GM23338 (cell line): ENCODE results near the gene MAPRE2. TPM values are rescaled to one million over a fixed set of nuclear protein-coding genes. Genes with fewer than 3 reads are reported as not detected.

Source experiments
- ATAC-seq: fragments of 200-7000 bp; cut with Tn5 transposase; 3 replicates; pipeline ENCODE4 v1.9.1; 2020
- DNase-seq: peaks from one replicate; pipeline ENCODE4 v3.0.0-alpha.2; 2015; ENCODE audit warnings: low spot score
- H2AFZ ChIP-seq: fragments of 200-600 bp; sonication (generic); 2 replicates; pipeline ENCODE4 v1.8.0; 2016; ENCODE audit warnings: antibody characterized with exemption, mild to moderate bottlenecking, moderate library complexity
- H3F3A ChIP-seq: fragments of 200-600 bp; sonication (generic); replicated peaks from 2 replicates; pipeline ENCODE4 v1.8.0; 2017; ENCODE audit warnings: antibody characterized with exemption, mixed run types, low read depth
- H3K27ac ChIP-seq: fragments of 200-600 bp; sonication (generic); 2 replicates; pipeline ENCODE4 v1.6.1; 2016; ENCODE audit warnings: low read depth
- H3K27me3 ChIP-seq: fragments of 200-600 bp; sonication (generic); 2 replicates; pipeline ENCODE4 v1.8.0; 2016; ENCODE audit warnings: mild to moderate bottlenecking, mixed run types, moderate library complexity; ENCODE audit not compliant: insufficient read depth
- H3K36me3 ChIP-seq: fragments of 200-600 bp; sonication (generic); 2 replicates; pipeline ENCODE4 v1.8.0; 2016; ENCODE audit warnings: mild to moderate bottlenecking; ENCODE audit not compliant: insufficient read depth
- H3K4me1 ChIP-seq: fragments of 200-600 bp; sonication (generic); 2 replicates; pipeline ENCODE4 v1.8.0; 2016; ENCODE audit warnings: mild to moderate bottlenecking, moderate library complexity; ENCODE audit not compliant: insufficient read depth
- H3K4me2 ChIP-seq: fragments of 200-600 bp; sonication (generic); 2 replicates; pipeline ENCODE4 v1.7.1; 2017; ENCODE audit warnings: mixed run types
- H3K4me3 ChIP-seq: fragments of 200-600 bp; sonication (generic); 2 replicates; pipeline ENCODE4 v1.6.1; 2016; ENCODE audit warnings: mixed run types
- H3K79me2 ChIP-seq: fragments of 200-600 bp; sonication (generic); replicated peaks from 2 replicates; pipeline ENCODE4 v1.8.0; 2017; ENCODE audit warnings: mild to moderate bottlenecking; ENCODE audit not compliant: insufficient read depth
- H3K9me2 ChIP-seq: fragments of 200-600 bp; sonication (generic); 2 replicates; pipeline ENCODE4 v1.8.0; 2017; ENCODE audit not compliant: insufficient read depth
- H4K20me1 ChIP-seq: fragments of 200-600 bp; sonication (generic); replicated peaks from 2 replicates; pipeline ENCODE4 v1.8.0; 2017; ENCODE audit warnings: mild to moderate bottlenecking; ENCODE audit not compliant: insufficient read depth
- H3K27ac Mint-ChIP-seq: 2 replicates; pipeline ENCODE4 v1.8.0; 2020; ENCODE audit warnings: inconsistent platforms, mild to moderate bottlenecking, moderate library complexity, mixed read lengths
- H3K27me3 Mint-ChIP-seq: 3 replicates; pipeline ENCODE4 v1.8.0; 2022; ENCODE audit warnings: low read depth, mild to moderate bottlenecking, moderate library complexity, mixed read lengths, inconsistent platforms; ENCODE audit not compliant: insufficient read depth, poor library complexity
- H3K36me3 Mint-ChIP-seq: 3 replicates; pipeline ENCODE4 v1.8.0; 2021; ENCODE audit warnings: low read depth, mild to moderate bottlenecking, inconsistent platforms, moderate library complexity, mixed read lengths
- H3K4me1 Mint-ChIP-seq: 3 replicates; pipeline ENCODE4 v1.8.0; 2020; ENCODE audit warnings: mild to moderate bottlenecking, inconsistent platforms, mixed read lengths
- H3K4me3 Mint-ChIP-seq: 3 replicates; pipeline ENCODE4 v1.8.0; 2021; ENCODE audit warnings: moderate library complexity, mild to moderate bottlenecking, inconsistent platforms, mixed read lengths
- H3K9me3 Mint-ChIP-seq: 3 replicates; pipeline ENCODE4 v1.8.0; 2020; ENCODE audit warnings: moderate library complexity, mild to moderate bottlenecking, inconsistent platforms, mixed read lengths
- CREB1 ChIP-seq: fragments of 250-450 bp; sonication (Bioruptor Pico); IDR thresholded peaks from 2 replicates; pipeline ENCODE4 v1.5.0; 2020; ENCODE audit warnings: low read depth, mild to moderate bottlenecking, moderate library complexity
- ETS1 ChIP-seq: IDR thresholded peaks from 2 replicates; pipeline ENCODE4 v1.6.1; 2016; ENCODE audit warnings: antibody characterized with exemption
- EZH2phosphoT487 ChIP-seq: fragments of 200-600 bp; sonication (generic); IDR thresholded peaks from one replicate; pipeline ENCODE4 v1.8.1; 2018; ENCODE audit warnings: antibody characterized with exemption; ENCODE audit not compliant: unreplicated experiment
- JUNB ChIP-seq: IDR thresholded peaks from one replicate; pipeline ENCODE4 v1.6.1; 2016; ENCODE audit warnings: antibody characterized with exemption; ENCODE audit not compliant: unreplicated experiment
- POLR2AphosphoS5 ChIP-seq: IDR thresholded peaks from 2 replicates; pipeline ENCODE4 v1.6.1; 2016; ENCODE audit warnings: antibody characterized with exemption, low read depth
- REST ChIP-seq: IDR thresholded peaks from one replicate; pipeline ENCODE4 v1.6.1; 2018; ENCODE audit warnings: antibody characterized with exemption; ENCODE audit not compliant: unreplicated experiment
- STAT1 ChIP-seq: IDR thresholded peaks from one replicate; pipeline ENCODE4 v1.6.1; 2016; ENCODE audit warnings: antibody characterized with exemption; ENCODE audit not compliant: unreplicated experiment
- ZNF114 ChIP-seq: fragments of 250-450 bp; sonication (Bioruptor Pico); IDR thresholded peaks from 2 replicates; pipeline ENCODE4 v1.5.0; 2020; ENCODE audit warnings: mild to moderate bottlenecking, moderate library complexity
- ZNF331 ChIP-seq: fragments of 250-450 bp; sonication (Bioruptor Pico); IDR thresholded peaks from 2 replicates; pipeline ENCODE4 v1.5.0; 2020; ENCODE audit warnings: low read depth, mild to moderate bottlenecking, moderate library complexity
- polyA plus RNA-seq: library from polyadenylated mRNA; unstranded; fragments of >200 nt; fragmentation: Nextera tagmentation; extraction: Ambion mirVana; gene quantifications from 2 replicates; pipeline ENCODE4 v1.2.1, GENCODE V29; 2016
- total RNA-seq: library from RNA; depleted of rRNA; stranded (reverse); fragments of >200 nt; shearing (Covaris generic); gene quantifications from 2 replicates; pipeline ENCODE4 v1.2.3, GENCODE V29; 2014
- TF ChIP-seq, protein P1 (sequence below): fragments of 250-450 bp; sonication (Bioruptor Pico); IDR thresholded peaks from 2 replicates; pipeline ENCODE4 v1.5.0; 2020; ENCODE audit warnings: mild to moderate bottlenecking, moderate library complexity

Gene MAPRE2
- total and polyA plus RNA-seq, 2 experiments from 2014 or later = 17.8 to 40.4 TPM

- H3K27ac ChIP-seq = no peak overlapping the region
- no peak overlapping the region for H3K27ac Mint-ChIP-seq
- H3K27me3 ChIP-seq = no peaks in the 10 kb centered on the region
- no peak overlapping the region for H3K4me3 Mint-ChIP-seq
- H3F3A ChIP-seq = no peaks in the 10 kb centered on the region
- H3K27me3 Mint-ChIP-seq = peaks cover 4% of the 10 kb centered on the region
- H2AFZ ChIP-seq = no peak overlapping the region
- no peaks in the 10 kb centered on the region for H3K36me3 ChIP-seq
- ATAC-seq = no peak
- peaks cover 20% of the 10 kb centered on the region for H3K4me1 Mint-ChIP-seq
- H3K4me3 ChIP-seq = no peak overlapping the region
- no peak overlapping the region for H3K4me2 ChIP-seq
- no peaks in the 10 kb centered on the region for H3K9me3 Mint-ChIP-seq
- TF ChIP-seq STAT1 (no peak), EZH2phosphoT487 (no peak), ZNF331 (CRISPR knock-in tag) (no peak), REST (no peak), JUNB (no peak), CREB1 (CRISPR knock-in tag) (no peak), ZNF114 (CRISPR knock-in tag) (no peak), ETS1 (no peak), POLR2AphosphoS5 (no peak)
- no peaks in the 10 kb centered on the region for H3K9me2 ChIP-seq
- peaks cover 4% of the 10 kb centered on the region; the same call in 1 of the 3 replicates for H3K36me3 Mint-ChIP-seq
- H3K79me2 ChIP-seq = 0 out of 2 replicates have a peak, but pooled peaks cover 6% of the 10 kb centered on the region
- DNase-seq = no peak
- no peaks in the 10 kb centered on the region for H3K4me1 ChIP-seq
- H4K20me1 ChIP-seq = 0 out of 2 replicates have a peak, but pooled peaks cover 9% of the 10 kb centered on the region
Observed at GRCh38 chr18:35117372-35117771, 76.2 kb downstream of the MAPRE2 start.

- Histone ChIP-seq H3K36me3 (no peaks in the 10 kb centered on the region), H3K4me3 (no peak overlapping the region), H3F3A (no peaks in the 10 kb centered on the region), H2AFZ (no peak overlapping the region), H3K27ac (no peak overlapping the region), H3K79me2 (0 out of 2 replicates have a peak, but pooled peaks cover 6% of the 10 kb centered on the region), H4K20me1 (0 out of 2 replicates have a peak, but pooled peaks cover 9% of the 10 kb centered on the region), H3K4me2 (no peak overlapping the region), H3K4me1 (no peaks in the 10 kb centered on the region), H3K9me2 (no peaks in the 10 kb centered on the region), H3K27me3 (no peaks in the 10 kb centered on the region)
- DNase-seq (no peak), ATAC-seq (peak; percentile 19)
- Mint-ChIP-seq H3K27me3 (peaks cover 4% of the 10 kb centered on the region), H3K27ac (no peak overlapping the region), H3K4me1 (peaks cover 25% of the 10 kb centered on the region), H3K36me3 (0 out of 3 replicates have a peak, but pooled peaks cover 1% of the 10 kb centered on the region), H3K9me3 (no peaks in the 10 kb centered on the region), H3K4me3 (no peak overlapping the region)
- TF ChIP-seq JUNB (no peak), EZH2phosphoT487 (no peak), CREB1 (CRISPR knock-in tag) (no peak), ZNF114 (CRISPR knock-in tag) (no peak)
- TF ChIP-seq, protein P1, sequence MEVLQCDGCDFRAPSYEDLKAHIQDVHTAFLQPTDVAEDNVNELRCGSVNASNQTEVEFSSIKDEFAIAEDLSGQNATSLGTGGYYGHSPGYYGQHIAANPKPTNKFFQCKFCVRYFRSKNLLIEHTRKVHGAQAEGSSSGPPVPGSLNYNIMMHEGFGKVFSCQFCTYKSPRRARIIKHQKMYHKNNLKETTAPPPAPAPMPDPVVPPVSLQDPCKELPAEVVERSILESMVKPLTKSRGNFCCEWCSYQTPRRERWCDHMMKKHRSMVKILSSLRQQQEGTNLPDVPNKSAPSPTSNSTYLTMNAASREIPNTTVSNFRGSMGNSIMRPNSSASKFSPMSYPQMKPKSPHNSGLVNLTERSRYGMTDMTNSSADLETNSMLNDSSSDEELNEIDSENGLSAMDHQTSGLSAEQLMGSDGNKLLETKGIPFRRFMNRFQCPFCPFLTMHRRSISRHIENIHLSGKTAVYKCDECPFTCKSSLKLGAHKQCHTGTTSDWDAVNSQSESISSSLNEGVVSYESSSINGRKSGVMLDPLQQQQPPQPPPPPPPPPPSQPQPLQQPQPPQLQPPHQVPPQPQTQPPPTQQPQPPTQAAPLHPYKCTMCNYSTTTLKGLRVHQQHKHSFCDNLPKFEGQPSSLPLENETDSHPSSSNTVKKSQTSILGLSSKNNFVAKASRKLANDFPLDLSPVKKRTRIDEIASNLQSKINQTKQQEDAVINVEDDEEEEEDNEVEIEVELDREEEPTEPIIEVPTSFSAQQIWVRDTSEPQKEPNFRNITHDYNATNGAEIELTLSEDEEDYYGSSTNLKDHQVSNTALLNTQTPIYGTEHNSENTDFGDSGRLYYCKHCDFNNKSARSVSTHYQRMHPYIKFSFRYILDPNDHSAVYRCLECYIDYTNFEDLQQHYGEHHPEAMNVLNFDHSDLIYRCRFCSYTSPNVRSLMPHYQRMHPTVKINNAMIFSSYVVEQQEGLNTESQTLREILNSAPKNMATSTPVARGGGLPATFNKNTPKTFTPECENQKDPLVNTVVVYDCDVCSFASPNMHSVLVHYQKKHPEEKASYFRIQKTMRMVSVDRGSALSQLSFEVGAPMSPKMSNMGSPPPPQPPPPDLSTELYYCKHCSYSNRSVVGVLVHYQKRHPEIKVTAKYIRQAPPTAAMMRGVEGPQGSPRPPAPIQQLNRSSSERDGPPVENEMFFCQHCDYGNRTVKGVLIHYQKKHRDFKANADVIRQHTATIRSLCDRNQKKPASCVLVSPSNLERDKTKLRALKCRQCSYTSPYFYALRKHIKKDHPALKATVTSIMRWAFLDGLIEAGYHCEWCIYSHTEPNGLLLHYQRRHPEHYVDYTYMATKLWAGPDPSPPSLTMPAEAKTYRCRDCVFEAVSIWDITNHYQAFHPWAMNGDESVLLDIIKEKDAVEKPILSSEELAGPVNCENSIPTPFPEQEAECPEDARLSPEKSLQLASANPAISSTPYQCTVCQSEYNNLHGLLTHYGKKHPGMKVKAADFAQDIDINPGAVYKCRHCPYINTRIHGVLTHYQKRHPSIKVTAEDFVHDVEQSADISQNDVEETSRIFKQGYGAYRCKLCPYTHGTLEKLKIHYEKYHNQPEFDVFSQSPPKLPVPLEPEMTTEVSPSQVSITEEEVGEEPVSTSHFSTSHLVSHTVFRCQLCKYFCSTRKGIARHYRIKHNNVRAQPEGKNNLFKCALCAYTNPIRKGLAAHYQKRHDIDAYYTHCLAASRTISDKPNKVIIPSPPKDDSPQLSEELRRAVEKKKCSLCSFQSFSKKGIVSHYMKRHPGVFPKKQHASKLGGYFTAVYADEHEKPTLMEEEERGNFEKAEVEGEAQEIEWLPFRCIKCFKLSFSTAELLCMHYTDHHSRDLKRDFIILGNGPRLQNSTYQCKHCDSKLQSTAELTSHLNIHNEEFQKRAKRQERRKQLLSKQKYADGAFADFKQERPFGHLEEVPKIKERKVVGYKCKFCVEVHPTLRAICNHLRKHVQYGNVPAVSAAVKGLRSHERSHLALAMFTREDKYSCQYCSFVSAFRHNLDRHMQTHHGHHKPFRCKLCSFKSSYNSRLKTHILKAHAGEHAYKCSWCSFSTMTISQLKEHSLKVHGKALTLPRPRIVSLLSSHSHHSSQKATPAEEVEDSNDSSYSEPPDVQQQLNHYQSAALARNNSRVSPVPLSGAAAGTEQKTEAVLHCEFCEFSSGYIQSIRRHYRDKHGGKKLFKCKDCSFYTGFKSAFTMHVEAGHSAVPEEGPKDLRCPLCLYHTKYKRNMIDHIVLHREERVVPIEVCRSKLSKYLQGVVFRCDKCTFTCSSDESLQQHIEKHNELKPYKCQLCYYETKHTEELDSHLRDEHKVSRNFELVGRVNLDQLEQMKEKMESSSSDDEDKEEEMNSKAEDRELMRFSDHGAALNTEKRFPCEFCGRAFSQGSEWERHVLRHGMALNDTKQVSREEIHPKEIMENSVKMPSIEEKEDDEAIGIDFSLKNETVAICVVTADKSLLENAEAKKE = no peak
Observed at GRCh38 chr18:35117951-35118411, 76.8 kb downstream of the MAPRE2 start.
